ENCODE results near the gene WWOX.

Gene WWOX

DNA sequence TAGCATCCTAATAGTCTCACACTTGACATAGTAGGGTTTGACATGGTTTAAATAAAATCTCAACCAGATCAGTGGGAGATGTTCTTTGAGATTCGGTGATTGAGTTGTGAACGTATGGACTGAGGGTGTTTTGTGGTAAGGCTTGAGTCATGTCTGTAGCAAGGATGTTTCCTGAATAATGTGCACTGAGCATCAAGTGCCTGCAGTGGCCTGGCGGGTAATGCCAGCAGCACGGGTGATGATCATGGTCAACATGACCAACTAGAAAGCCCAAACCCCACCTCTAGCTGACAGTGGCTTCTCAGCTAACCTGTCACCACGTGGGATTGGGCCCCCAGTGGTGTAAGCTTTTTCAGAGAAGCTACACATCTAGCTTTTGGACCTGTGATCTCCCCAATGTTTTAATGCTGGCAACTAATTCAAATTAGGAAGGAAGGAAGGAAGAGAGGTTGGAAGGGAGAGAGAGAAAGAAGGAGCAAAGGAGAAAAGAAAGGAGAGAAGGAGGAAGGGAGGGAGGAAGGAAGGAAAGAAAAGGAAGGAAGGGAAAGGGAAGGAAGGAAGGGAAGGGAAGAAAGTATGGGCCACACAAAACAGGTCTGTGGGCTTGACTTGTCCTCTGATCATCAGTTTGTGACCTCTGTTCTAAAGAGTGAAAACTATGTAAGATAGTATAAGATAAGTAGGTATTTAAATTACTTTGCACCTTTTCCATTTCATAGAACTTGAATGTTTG is 55.4 kb downstream of the WWOX start:
- no peak overlapping the region for H3K4me3 ChIP-seq (ENCODE audit: low read depth, low read length)
- no peak for TF ChIP-seq CTCF (IDR thresholded peaks at IDR 0.05; ENCODE audit: insufficient read depth, low read depth, low read length, missing control alignments)
- DNase-seq (ENCODE audit: low read depth): no peak

GRCh38 chr16:78155791-78156345 is 56.4 kb downstream of the WWOX start:
- no peak for TF ChIP-seq CTCF (IDR thresholded peaks at IDR 0.05; ENCODE audit: insufficient read depth, low read depth, low read length, missing control alignments)
- DNase-seq (ENCODE audit: low read depth): no peak
- no peak overlapping the region for H3K4me3 ChIP-seq (ENCODE audit: low read depth, low read length)

DNA sequence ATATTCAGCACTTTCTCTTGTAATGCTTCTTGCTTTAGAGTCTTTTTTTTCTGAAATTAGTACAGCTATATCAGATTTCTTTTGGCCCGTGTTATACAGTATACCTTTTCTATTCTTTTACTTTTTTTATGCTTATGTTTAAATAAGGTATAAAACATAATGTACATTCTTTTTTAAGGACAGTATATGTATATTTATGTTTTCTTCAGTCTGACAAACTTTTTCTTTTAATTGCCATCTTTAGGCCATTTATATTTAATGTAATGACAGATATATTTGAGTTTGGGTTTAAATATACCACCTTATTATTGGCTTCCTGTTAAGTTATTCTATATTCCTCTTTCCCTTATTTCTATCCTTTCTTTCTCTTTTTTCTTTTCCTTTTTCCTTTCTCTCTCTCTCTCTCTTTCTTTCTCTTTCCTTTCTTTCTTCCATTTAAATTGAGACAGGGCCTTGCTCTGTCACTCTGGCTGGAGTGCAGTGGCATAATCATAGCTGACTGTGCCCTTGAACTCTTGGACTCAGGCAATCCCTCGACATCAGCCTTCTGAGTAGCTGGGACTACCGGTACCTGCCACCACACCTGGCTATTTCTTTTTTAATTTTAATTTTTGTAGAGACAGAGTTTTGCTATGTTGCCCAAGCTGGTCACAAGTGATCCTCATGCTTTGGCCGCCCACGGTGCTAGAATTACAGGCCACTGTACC is 61.7 kb downstream of the WWOX start:
- H3K4me3 ChIP-seq (ENCODE audit: low read depth, low read length): no peak overlapping the region
- DNase-seq (ENCODE audit: low read depth): no peak
- TF ChIP-seq CTCF (IDR thresholded peaks at IDR 0.05; ENCODE audit: insufficient read depth, low read depth, low read length, missing control alignments): no peak

DNA sequence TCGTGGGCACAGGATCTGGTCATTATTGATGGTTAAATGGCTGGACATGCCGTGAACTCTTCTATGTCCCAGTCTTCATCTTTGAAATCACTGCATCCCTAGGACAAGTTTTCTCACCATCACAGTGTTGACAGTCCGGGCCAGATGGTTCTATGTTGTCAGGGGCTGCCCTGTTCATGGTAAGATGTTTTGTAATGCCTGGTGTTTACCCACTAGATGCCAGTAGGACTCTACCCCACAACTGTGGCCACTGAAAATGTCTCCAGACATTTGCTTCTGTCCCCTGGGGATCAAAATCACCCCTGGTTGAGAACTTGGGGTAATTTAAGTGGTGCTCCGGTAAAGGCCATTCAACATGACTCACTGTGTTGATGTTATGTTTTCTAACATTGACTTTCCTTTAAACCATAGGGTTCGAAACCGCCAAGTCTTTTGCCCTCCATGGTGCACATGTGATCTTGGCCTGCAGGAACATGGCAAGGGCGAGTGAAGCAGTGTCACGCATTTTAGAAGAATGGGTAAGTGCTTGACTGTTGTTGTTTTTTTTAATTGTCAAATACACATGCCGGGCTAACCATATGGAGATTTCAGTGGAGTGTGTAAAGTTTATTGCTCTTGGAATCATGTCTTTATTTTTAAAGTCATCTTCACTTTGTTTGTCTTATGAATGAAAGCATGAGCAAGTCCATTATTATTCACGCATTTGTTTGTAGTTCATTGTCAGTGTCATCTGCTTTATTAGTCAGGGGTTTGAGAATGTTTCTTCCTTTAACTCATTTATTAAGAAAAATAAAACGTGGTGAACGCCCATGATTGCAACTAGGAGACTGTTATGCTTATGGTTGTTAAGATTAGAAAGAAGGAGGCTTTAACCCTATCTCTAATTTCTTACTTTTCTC is 64.6 kb downstream of the WWOX start:
- DNase-seq (ENCODE audit: low read depth): no peak
- H3K4me3 ChIP-seq (ENCODE audit: low read depth, low read length): no peak overlapping the region
- no peak for TF ChIP-seq CTCF (IDR thresholded peaks at IDR 0.05; ENCODE audit: insufficient read depth, low read depth, low read length, missing control alignments)

DNA sequence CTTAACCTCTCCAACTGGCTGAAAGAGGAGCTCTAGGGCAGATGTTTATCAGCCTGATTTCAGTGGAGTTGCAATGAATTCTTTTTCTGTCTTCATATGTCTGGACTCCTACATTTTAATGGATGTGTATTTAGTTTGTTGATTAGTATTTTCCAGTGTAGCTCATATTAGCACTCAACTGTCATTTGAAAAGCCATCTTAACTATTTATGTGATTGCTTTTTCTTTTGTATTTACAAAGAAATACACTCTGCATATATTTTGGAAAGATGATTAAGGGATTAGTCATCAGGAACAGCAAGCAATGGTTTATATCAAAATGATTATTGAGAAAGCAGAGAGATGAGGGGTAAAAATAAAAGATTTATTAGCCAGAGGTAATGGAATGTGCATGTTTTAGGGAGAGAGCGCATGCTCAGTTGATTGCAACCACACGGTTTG is 71.1 kb downstream of the WWOX start:
- no peak overlapping the region for H3K4me3 ChIP-seq (ENCODE audit: low read depth, low read length)
- no peak for TF ChIP-seq CTCF (IDR thresholded peaks at IDR 0.05; ENCODE audit: insufficient read depth, low read depth, low read length, missing control alignments)
- no peak for DNase-seq (ENCODE audit: low read depth)

GRCh38 chr16:78175287-78175686 is 75.8 kb downstream of the WWOX start:
- no peak for TF ChIP-seq CTCF (IDR thresholded peaks at IDR 0.05; ENCODE audit: insufficient read depth, low read depth, low read length, missing control alignments)
- no peak for DNase-seq (ENCODE audit: low read depth)
- H3K4me3 ChIP-seq (ENCODE audit: low read depth, low read length): no peak overlapping the region
